Endothelial cell (in vitro differentiated cells): ENCODE measurements around the gene MCRIP1. TPM values are rescaled to one million over a fixed set of nuclear protein-coding genes. Genes with fewer than 3 reads are reported as not detected.

ENCODE experiments used
- DNase-seq: peaks from one replicate; pipeline ENCODE4 v3.0.0; 2021; ENCODE audit warnings: low spot score
- H3K27ac Mint-ChIP-seq: one replicate; pipeline ENCODE4 v1.8.0; 2021; ENCODE audit warnings: mixed read lengths, inconsistent platforms; ENCODE audit not compliant: unreplicated experiment
- H3K27me3 Mint-ChIP-seq: one replicate; pipeline ENCODE4 v1.8.0; 2021; ENCODE audit warnings: mild to moderate bottlenecking, moderate library complexity, mixed read lengths, inconsistent platforms; ENCODE audit not compliant: unreplicated experiment
- H3K36me3 Mint-ChIP-seq: one replicate; pipeline ENCODE4 v1.8.0; 2021; ENCODE audit warnings: mild to moderate bottlenecking, low read depth, mixed read lengths, inconsistent platforms; ENCODE audit not compliant: unreplicated experiment
- H3K4me1 Mint-ChIP-seq: one replicate; pipeline ENCODE4 v1.8.0; 2021; ENCODE audit warnings: mild to moderate bottlenecking, mixed read lengths, inconsistent platforms; ENCODE audit not compliant: unreplicated experiment
- H3K4me3 Mint-ChIP-seq: one replicate; pipeline ENCODE4 v1.8.0; 2021; ENCODE audit warnings: mild to moderate bottlenecking, mixed read lengths, inconsistent platforms; ENCODE audit not compliant: unreplicated experiment
- H3K9me3 Mint-ChIP-seq: one replicate; pipeline ENCODE4 v1.8.0; 2021; ENCODE audit warnings: mixed read lengths, inconsistent platforms; ENCODE audit not compliant: unreplicated experiment
- total RNA-seq: library from RNA; stranded (reverse); fragmentation: NEBNext Ultra II Directional; extraction: Animal tissue kit (Norgen Biotek cat#: 25700); gene quantifications from one replicate; pipeline ENCODE4 v1.2.1, GENCODE V29; 2021; ENCODE audit not compliant: unreplicated experiment
- TF ChIP-seq, protein P1 (sequence below): fragments of 200-600 bp; sonication (generic); IDR thresholded peaks from one replicate; pipeline ENCODE4 v1.5.0; 2021; ENCODE audit warnings: antibody characterized with exemption; ENCODE audit not compliant: unreplicated experiment

The MCRIP1 gene
- total RNA-seq, 1 donor from 2014 or later = 190 TPM

DNA sequence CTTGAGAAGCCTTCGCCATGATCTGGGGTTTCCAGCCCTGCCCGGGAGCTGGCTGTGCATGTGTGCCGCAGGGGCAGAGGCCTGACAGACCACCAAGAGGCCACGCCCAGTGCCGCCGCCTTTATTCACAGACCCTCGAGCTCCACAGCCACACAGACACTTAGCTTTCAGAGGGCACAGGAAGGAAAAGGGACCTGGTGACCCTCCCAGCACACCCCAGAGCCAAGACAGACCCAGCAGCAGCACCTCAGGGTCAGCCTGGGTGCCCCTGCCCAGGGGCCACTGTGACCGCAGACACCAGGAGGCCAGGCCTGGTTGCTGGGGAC, 10.8 kb downstream of the MCRIP1 start:
- Mint-ChIP-seq H3K36me3 (peaks cover 9% of the 10 kb centered on the region), H3K4me1 (peaks cover 3% of the 10 kb centered on the region), H3K9me3 (no peaks in the 10 kb centered on the region), H3K4me3 (no peak overlapping the region), H3K27me3 (peaks cover 3% of the 10 kb centered on the region), H3K27ac (no peak overlapping the region)
- no peak for DNase-seq
- TF ChIP-seq, protein P1, sequence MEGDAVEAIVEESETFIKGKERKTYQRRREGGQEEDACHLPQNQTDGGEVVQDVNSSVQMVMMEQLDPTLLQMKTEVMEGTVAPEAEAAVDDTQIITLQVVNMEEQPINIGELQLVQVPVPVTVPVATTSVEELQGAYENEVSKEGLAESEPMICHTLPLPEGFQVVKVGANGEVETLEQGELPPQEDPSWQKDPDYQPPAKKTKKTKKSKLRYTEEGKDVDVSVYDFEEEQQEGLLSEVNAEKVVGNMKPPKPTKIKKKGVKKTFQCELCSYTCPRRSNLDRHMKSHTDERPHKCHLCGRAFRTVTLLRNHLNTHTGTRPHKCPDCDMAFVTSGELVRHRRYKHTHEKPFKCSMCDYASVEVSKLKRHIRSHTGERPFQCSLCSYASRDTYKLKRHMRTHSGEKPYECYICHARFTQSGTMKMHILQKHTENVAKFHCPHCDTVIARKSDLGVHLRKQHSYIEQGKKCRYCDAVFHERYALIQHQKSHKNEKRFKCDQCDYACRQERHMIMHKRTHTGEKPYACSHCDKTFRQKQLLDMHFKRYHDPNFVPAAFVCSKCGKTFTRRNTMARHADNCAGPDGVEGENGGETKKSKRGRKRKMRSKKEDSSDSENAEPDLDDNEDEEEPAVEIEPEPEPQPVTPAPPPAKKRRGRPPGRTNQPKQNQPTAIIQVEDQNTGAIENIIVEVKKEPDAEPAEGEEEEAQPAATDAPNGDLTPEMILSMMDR = no peak

DNA sequence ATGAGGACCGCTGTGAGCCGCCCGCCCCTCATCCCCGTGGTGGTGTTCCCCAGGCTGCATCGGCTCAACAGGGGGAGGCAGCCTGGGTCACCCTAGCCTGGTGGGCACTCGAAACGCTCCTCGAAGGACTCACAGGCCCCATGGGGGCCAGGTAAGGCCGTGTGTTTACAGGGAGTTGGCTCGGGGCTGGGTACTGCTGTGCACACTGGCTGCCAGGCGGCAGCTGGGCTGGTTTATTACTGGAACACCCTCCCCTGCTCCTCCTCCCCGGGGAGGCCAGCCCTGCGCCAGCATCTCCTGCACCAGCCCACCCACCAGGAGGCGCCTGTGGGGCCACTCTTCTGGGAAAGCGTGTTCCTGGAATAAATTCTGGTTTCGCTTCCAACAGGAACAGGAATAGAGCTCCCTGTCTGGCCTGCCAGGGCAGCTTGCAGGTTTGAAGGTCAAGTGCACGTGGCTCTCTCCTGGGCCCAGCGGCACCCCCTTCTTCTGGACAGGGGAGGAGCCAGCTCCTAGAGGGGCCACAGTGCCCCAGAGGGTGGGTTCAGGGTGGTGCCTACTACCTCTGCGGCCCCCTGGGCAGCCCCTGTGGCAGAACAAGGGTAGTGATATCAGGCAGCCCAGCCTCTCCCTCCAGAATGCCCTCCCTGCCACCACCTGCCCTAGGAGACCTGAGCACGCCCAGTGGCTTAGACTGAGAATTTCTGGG, 11.3 kb downstream of the MCRIP1 start:
- DNase-seq = peak; percentile 77
- TF ChIP-seq, protein P1 = peak; percentile 33
- peaks cover 9% of the 10 kb centered on the region for H3K36me3 Mint-ChIP-seq
- peaks cover 3% of the 10 kb centered on the region for H3K4me1 Mint-ChIP-seq
- H3K27ac Mint-ChIP-seq = no peak overlapping the region
- no peaks in the 10 kb centered on the region for H3K9me3 Mint-ChIP-seq
- no peak overlapping the region for H3K4me3 Mint-ChIP-seq
- peaks cover 3% of the 10 kb centered on the region for H3K27me3 Mint-ChIP-seq

DNA sequence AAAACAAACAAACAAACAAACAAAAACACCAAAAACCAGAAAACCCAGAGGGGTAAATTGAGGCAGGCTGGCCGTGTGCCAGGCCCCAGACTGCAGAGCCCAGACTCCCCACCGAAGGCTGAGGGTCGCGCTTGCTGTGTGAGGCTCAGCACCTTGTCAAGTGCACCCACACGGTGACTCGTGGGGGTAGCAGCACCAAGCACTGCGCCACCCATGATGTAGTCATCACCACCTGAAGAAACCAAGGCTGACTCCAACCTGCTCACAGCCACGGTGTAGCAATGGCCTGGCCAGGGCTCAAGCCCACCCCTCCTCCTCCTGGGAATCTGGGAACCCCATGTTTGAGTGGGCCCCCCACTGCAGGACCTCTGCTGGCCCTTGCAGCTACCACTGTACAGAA, 11.9 kb downstream of the MCRIP1 start:
- H3K27me3 Mint-ChIP-seq = peaks cover 3% of the 10 kb centered on the region
- H3K9me3 Mint-ChIP-seq = no peaks in the 10 kb centered on the region
- H3K4me3 Mint-ChIP-seq = no peak overlapping the region
- H3K27ac Mint-ChIP-seq = no peak overlapping the region
- DNase-seq = no peak
- TF ChIP-seq, protein P1 = no peak
- H3K4me1 Mint-ChIP-seq = peaks cover 3% of the 10 kb centered on the region
- peaks cover 7% of the 10 kb centered on the region for H3K36me3 Mint-ChIP-seq

DNA sequence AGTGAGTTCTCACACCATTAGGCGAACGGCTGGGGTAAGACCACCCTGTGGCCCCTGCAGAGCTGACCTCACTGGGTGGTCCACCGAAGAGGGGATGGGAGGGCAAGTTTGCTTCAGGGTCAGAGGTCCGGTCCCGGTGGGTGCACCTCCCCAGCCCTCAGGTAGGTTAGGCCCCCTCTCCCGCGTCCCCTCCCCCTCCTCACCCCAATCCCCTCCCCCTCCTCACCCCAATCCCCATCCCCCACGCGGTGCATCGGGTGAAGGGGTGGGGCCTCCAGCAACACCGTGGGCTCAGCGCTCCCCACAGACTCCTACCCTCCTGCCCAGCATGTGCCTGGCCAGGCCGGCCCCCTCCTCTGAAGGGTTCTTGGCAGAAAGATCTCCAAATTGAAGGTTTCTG, 13.4 kb downstream of the MCRIP1 start:
- Mint-ChIP-seq H3K27me3 (peaks cover 3% of the 10 kb centered on the region), H3K4me1 (no peaks in the 10 kb centered on the region)
- no peak for DNase-seq

DNA sequence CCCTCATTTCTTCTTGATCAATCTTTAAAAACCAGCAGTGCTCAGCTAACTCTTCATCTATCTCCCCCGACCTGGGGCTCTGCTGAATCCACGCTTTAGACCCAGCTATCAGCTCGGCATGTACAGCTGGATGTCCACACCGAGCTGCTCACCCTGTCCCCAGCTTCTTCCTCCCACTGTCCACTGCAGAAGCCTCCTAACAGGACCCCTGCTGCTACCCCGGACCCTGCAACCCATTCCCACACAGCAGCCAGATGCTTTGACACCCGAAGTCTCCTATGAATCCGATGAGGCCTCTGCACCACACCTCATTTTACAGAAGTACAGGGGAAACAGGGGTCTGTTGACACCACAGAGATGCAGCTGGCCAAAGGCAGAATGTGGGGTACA, 15.3 kb downstream of the MCRIP1 start:
- Mint-ChIP-seq H3K4me1 (no peaks in the 10 kb centered on the region), H3K27ac (no peak overlapping the region), H3K4me3 (no peak overlapping the region), H3K9me3 (no peaks in the 10 kb centered on the region), H3K36me3 (no peaks in the 10 kb centered on the region), H3K27me3 (no peaks in the 10 kb centered on the region)
- DNase-seq = no peak
- TF ChIP-seq, protein P1 = no peak

More for the DNA sequence above, 13.4 kb downstream of the MCRIP1 start:
- H3K4me3 Mint-ChIP-seq = no peak overlapping the region
- TF ChIP-seq, protein P1 = no peak
- H3K9me3 Mint-ChIP-seq = no peaks in the 10 kb centered on the region
- peaks cover 3% of the 10 kb centered on the region for H3K36me3 Mint-ChIP-seq
- no peak overlapping the region for H3K27ac Mint-ChIP-seq
